Measurements from ENCODE around the gene TENM3.

TENM3 gene

GRCh38 chr4:182828360-182829025 is 585.3 kb downstream of the TENM3 start:
- no peak for DNase-seq (ENCODE audit: low read depth in 2 of 2, low spot score in 1 of 2)

DNA sequence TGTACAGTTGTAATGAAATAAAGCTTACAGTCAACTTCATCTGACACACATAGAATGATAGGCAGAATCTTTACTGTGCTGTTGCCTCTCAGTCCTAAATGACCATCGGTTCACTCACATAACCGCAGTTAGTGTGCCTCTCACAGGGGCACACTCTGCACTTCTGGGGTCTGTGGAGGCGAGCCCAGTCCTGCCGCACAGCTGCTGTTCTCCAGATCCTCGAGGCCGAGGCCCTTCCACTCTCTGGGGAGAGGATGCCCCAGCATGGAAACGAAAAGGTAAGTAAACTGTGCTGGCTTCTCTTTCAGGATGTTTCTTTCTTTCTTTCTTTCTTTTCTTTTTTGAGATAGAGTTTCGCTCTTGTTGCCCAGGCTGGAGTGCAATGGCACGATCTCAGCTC is 586.0 kb downstream of the TENM3 start:
- no peak for DNase-seq (ENCODE audit: low read depth in 2 of 2, low spot score in 1 of 2)

GRCh38 chr4:182831376-182831775 is 588.2 kb downstream of the TENM3 start:
- no peak for DNase-seq (ENCODE audit: low read depth in 2 of 2, low spot score in 1 of 2)

DNA sequence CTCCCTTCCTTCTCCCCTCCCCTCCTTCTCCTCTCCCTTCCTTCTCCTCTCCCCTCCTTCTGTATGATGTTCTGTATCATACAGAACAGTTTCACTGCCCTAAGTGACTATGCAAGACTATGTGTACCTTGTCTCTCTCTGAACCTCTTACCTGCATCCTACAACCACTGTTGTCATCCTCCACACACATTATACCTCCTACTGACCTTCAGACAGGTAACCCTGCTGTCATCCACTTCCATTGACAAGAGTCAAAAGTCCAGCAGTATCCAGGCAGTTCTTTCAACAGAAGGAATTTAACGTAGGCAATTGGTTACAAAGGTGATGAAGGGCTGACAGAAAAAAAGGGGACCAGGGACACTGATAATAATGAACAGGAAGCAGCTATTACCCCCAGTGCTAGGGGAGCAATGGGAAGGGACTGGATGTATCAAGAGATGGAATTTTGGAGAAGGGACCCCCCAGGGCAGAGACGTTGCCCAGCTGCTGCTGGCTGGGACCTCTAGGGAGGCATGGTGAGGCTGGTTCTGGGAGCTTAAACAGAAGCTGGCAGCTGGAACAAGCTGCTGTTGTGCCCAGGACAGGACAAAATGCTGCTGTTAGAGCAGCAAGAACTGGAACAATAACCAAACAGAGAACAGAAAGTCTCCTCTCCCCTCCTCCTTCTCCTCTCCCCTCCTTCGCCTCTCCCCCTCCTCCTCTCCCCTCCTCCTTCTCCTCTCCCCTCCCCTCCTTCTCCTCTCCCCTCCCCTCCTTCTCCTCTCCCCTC is 589.3 kb downstream of the TENM3 start:
- DNase-seq (ENCODE audit: low read depth in 2 of 2, low spot score in 1 of 2) = no peak

- DNase-seq (ENCODE audit: low read depth in 2 of 2, low spot score in 1 of 2) = no peak
Measured at GRCh38 chr4:182835006-182835740, 592.0 kb downstream of the TENM3 start.

DNA sequence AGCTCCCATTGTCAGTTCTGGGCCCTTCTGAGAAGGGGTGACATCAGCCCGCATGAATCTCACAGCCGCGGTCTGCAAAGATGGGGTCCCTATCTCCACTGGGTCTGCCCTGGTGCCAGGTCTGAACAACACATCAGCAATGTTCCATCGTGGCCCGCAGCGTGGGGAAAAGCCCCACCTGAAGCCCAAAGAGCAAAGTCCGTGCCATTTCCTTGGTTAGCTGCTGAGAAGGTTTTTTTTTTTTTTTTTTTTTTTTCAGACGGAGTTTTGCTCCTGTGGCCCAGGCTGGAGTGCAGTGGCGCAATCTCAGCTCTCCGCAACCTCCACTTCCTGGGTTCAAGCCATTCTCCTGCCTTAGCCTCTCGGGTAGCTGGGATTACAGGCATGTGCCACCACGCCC is 594.6 kb downstream of the TENM3 start:
- DNase-seq (ENCODE audit: low read depth in 2 of 2, low spot score in 1 of 2) = no peak

DNA sequence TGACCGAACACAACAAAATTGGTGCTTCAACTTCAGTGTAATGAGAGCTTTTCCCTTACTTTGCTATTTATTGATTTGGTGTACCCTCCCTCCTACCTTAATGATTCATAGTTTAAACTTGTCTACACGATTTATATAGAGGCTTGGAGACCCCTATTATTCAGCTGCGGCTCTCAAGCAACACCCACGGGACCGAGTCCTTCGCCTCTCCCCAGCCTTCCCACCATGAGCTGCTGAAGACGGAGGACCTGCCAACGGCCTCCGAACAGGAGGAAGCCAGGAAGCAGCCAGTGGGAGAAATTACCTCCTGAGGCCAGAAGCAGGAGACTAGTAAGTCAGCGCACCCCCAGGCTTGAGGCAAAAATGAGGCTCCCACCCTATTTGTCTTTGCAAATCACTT is 595.3 kb downstream of the TENM3 start:
- DNase-seq (ENCODE audit: low read depth in 2 of 2, low spot score in 1 of 2) = no peak

DNA sequence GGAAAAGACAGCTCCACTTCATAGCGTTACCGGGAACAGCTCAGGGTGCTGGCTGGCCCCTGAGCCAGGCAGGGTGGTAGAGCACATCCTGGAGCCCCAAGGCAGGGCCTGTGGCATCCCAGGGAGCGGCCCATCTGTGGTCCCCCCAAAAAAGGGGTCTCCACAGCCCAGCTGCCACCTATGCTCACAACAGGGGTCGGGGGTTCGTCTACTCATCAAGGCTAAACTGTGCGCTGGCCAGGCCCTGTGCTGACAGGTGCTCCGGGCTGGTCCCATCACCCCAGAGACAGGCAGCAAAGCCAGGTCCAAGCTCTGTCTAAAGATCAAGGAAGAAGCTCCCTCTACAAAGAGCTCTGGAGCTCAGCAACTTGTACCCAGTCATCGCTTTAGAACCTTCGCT is 596.1 kb downstream of the TENM3 start:
- no peak for DNase-seq (ENCODE audit: low read depth in 2 of 2, low spot score in 1 of 2)

DNA sequence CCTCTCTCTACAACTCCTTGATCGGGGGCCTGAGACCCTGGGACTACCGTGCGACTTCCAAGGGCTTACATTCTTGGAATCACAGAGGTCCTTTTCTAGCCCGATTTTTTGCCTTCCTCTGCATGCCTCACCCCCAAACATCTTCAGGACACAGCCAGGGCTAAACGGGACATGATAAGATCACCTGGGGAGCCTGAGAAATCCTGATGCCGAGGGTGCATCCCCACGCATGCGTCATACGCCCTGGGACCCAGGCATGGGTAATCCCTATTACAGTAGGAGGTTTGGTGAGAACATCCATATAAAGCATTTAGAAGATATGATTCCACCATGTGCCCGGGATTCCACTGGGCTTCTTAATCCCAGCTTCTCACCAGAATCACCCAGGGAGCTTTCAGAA is 596.9 kb downstream of the TENM3 start:
- DNase-seq (ENCODE audit: low read depth in 2 of 2, low spot score in 1 of 2) = no peak

GRCh38 chr4:182842104-182842600 is 599.0 kb downstream of the TENM3 start:
- DNase-seq (ENCODE audit: low read depth in 2 of 2, low spot score in 1 of 2) = no peak

DNA sequence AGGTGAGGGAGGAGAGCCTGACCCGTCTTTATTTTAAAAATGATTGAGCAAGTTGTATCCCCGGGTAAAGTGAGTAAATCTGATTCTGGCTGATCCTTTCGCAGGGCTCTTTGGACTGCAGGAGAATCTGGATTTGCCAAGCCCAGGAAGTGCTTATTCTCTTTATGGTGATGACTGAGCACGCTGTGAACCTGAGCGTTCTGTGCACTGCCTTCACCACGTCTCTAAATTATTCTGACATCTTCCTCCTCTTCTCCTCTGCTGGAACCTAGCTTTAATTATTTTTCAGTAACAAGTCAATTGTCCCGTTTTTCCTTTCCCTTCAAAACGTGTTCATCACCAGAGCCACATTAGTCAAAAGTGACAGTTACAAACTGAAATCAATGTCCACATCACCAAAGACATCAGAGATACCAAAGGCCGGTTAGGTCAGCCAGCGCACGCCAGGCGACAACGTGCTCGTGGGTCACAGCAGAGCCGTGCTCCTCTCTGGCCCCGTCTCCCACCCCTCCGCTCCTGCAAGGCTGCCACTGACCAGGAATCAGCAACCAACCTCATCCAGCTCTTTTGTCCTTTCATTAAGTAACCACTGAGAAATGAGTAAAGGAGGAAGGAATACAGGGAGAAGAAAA is 599.7 kb downstream of the TENM3 start:
- no peak for DNase-seq (ENCODE audit: low read depth in 2 of 2, low spot score in 1 of 2)

DNA sequence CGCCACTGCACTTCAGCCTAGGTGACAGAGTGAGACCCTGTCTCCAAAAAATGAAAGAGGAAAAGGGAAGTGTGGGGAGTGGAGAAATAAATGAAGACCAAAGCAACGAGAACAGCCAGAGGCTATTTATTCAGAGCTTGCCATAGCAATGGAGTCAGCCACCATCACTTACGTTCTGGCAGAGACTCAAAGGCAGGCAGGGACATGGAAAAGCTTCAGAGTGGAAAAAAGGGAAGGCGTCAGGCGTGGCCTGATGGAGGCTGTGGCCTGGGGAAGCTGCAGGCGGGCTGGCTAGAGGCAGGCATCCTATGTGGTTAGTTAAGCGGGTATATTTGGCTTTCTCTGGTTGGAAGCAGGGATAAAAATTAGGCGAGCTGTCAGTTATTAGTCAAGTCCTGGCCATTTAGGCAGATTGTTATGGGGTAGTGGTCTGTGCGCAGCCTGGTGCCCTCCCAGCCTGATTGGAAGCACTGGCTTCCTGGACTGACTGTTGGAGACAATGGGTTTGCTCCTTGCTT is 600.7 kb downstream of the TENM3 start:
- DNase-seq (ENCODE audit: low read depth in 2 of 2, low spot score in 1 of 2) = no peak

GRCh38 chr4:182845618-182846017 is 602.4 kb downstream of the TENM3 start:
- DNase-seq (ENCODE audit: low read depth in 2 of 2, low spot score in 1 of 2) = no peak

DNA sequence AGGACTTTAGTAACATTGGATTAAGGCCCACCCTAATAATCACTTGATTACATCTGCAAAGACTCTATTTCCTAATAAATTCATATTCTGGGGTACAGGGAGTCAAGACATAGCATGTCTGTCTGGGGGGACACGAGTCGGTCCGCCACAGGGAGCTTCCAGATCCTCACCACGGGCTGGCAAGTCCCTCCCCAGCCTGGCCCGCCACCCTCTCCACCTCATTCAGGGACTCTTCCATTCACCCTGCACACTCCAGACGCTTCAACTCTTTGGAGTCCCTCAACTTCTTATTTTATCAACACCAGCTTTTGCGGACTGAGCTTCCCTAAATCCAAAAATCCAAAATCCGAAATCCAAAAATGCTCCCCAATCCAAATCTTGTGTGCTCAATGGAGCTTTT is 602.8 kb downstream of the TENM3 start:
- DNase-seq (ENCODE audit: low read depth in 2 of 2, low spot score in 1 of 2) = no peak

GRCh38 chr4:182847576-182848450 is 604.6 kb downstream of the TENM3 start:
- DNase-seq (ENCODE audit: low read depth in 2 of 2, low spot score in 1 of 2) = no peak

DNA sequence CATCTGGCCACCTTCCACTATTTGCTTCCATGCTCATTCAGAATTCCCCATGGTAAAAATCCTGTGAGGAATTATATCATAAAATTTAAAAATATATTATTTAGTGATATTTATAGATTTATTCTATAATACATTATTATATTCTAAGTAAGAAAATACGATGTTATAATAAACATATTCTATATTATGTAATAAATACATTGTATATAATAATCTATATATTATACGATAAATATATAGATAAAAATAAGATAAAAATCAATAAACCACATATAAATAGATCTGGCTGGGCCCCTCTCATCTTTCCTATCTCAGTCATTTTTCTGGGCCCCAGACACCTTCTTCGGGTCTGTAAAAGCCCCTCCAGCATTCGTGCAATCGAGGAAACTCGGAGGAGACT is 605.5 kb downstream of the TENM3 start:
- DNase-seq (ENCODE audit: low read depth in 2 of 2, low spot score in 1 of 2) = no peak
